Parathyroid adenoma (tissue), 2 donors: ENCODE data around the gene GALNT18.

ENCODE experiments used
- H2AFZ ChIP-seq: fragments of 300-600 bp; sonication (generic); one replicate; pipeline ENCODE4 v1.7.0; 2017; ENCODE audit warnings: antibody characterized with exemption, mild to moderate bottlenecking
- H3K27ac ChIP-seq: fragments of 300-600 bp; sonication (generic); one replicate; pipeline ENCODE4 v1.7.0; 2017
- H3K27me3 ChIP-seq: fragments of 300-600 bp; sonication (generic); one replicate; pipeline ENCODE4 v1.7.0; 2017; ENCODE audit warnings: low read length; ENCODE audit not compliant: control insufficient read depth, insufficient read depth
- H3K36me3 ChIP-seq: fragments of 300-600 bp; sonication (generic); one replicate; pipeline ENCODE4 v1.7.0; 2017; ENCODE audit warnings: low read length; ENCODE audit not compliant: control insufficient read depth, insufficient read depth
- H3K4me1 ChIP-seq: fragments of 300-600 bp; sonication (generic); one replicate; pipeline ENCODE4 v1.7.0; 2017; ENCODE audit warnings: control low read depth
- H3K4me2 ChIP-seq: fragments of 300-600 bp; sonication (generic); one replicate; pipeline ENCODE4 v1.7.0; 2017; ENCODE audit warnings: low read length
- H3K4me3 ChIP-seq: fragments of 300-600 bp; sonication (generic); one replicate; pipeline ENCODE4 v1.7.0; 2017; ENCODE audit warnings: low read depth, low read length
- H3K79me2 ChIP-seq: fragments of 300-600 bp; sonication (generic); one replicate; pipeline ENCODE4 v1.7.0; 2017; ENCODE audit warnings: control low read depth
- H3K9ac ChIP-seq: fragments of 300-600 bp; sonication (generic); one replicate; pipeline ENCODE4 v1.7.0; 2017; ENCODE audit warnings: mild to moderate bottlenecking
- H3K9me3 ChIP-seq: fragments of 300-600 bp; sonication (generic); one replicate; pipeline ENCODE4 v1.7.0; 2017; ENCODE audit warnings: low read length; ENCODE audit not compliant: control insufficient read depth
- TF ChIP-seq, protein P1 (sequence below): fragments of 300-600 bp; sonication (generic); IDR thresholded peaks from one replicate; pipeline ENCODE4 v1.7.0; 2017; ENCODE audit warnings: antibody characterized with exemption, mild to moderate bottlenecking
- donor health status: primary hyperparathyroidism.

GALNT18 gene

DNA sequence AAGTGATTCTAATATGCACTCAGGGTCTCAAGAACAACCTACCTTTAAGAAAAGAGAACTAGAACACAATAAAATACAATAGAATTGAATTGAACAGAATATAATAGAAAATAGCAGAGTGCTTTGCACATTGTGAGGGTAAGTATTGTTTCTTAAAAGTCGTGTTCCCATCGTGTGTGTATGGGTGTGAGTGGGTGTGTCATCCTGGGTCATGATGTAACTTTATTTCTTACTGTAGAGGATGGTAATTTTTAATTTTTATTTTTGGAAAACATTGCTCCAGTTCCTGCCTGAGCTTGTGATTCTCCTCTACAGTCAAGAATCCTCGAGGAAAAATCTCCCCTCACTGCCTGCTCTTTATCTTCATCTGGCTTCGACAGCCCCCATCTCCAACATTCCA, 193.1 kb downstream of the GALNT18 start:
- Histone ChIP-seq H3K36me3 (no peaks in the 10 kb centered on the region), H3K9ac (no peak overlapping the region), H3K27me3 (no peaks in the 10 kb centered on the region), H3K27ac (no peak overlapping the region), H3K4me2 (no peak overlapping the region), H3K4me3 (no peak overlapping the region), H3K9me3 (no peaks in the 10 kb centered on the region), H3K4me1 (no peaks in the 10 kb centered on the region), H2AFZ (no peak overlapping the region), H3K79me2 (no peaks in the 10 kb centered on the region)
- TF ChIP-seq, protein P1, sequence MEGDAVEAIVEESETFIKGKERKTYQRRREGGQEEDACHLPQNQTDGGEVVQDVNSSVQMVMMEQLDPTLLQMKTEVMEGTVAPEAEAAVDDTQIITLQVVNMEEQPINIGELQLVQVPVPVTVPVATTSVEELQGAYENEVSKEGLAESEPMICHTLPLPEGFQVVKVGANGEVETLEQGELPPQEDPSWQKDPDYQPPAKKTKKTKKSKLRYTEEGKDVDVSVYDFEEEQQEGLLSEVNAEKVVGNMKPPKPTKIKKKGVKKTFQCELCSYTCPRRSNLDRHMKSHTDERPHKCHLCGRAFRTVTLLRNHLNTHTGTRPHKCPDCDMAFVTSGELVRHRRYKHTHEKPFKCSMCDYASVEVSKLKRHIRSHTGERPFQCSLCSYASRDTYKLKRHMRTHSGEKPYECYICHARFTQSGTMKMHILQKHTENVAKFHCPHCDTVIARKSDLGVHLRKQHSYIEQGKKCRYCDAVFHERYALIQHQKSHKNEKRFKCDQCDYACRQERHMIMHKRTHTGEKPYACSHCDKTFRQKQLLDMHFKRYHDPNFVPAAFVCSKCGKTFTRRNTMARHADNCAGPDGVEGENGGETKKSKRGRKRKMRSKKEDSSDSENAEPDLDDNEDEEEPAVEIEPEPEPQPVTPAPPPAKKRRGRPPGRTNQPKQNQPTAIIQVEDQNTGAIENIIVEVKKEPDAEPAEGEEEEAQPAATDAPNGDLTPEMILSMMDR = no peak

DNA sequence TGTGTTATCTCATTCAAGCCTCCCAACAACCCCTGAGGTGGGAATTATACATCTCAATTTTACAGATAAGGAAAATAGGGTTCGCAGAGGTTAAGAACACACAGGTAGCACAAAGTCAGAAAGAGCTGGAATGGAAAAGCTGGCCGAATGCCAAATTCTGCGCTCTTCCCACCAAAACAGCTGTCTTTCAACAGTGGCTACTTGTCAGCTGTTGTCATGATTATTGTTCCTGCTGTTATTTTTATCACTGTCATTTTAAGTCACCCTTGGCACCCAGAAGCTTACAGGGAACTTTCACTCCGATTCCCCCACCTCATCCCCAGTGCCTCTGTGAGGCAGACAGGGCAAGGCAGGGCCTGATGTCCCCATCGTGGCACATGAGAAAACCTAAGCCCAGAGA, 194.3 kb downstream of the GALNT18 start:
- TF ChIP-seq, protein P1 = no peak
- H3K27ac ChIP-seq = no peak overlapping the region
- no peaks in the 10 kb centered on the region for H3K27me3 ChIP-seq
- no peak overlapping the region for H3K4me3 ChIP-seq
- no peaks in the 10 kb centered on the region for H3K4me1 ChIP-seq
- H3K9me3 ChIP-seq = no peaks in the 10 kb centered on the region
- H2AFZ ChIP-seq = no peak overlapping the region
- no peaks in the 10 kb centered on the region for H3K79me2 ChIP-seq
- H3K9ac ChIP-seq = no peak overlapping the region
- no peaks in the 10 kb centered on the region for H3K36me3 ChIP-seq
- no peak overlapping the region for H3K4me2 ChIP-seq

DNA sequence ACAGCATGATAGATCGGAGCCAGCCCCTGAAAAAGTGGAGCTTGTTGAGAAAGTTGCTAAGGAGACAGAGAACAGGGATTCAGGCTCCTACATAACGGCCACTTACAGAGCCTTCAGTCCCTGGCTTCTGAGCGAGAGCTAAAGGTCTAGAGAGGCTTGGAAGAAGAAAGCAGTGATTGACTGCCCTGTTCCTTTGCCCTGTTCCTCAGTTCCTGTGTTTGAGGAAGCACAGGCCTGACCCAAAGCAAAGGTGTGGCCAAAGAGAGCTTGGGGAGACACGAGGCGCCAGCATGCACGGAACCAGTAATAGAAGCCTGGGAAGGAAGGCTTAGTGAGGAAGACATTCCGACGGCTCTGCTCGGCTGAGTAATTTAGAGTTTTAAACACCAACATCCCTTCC, 194.7 kb downstream of the GALNT18 start:
- Histone ChIP-seq H3K9ac (no peak overlapping the region), H3K9me3 (no peaks in the 10 kb centered on the region), H3K4me2 (no peak overlapping the region), H3K27me3 (no peaks in the 10 kb centered on the region), H2AFZ (no peak overlapping the region), H3K27ac (no peak overlapping the region), H3K4me3 (no peak overlapping the region), H3K36me3 (no peaks in the 10 kb centered on the region), H3K79me2 (no peaks in the 10 kb centered on the region), H3K4me1 (no peaks in the 10 kb centered on the region)
- TF ChIP-seq, protein P1 = no peak

DNA sequence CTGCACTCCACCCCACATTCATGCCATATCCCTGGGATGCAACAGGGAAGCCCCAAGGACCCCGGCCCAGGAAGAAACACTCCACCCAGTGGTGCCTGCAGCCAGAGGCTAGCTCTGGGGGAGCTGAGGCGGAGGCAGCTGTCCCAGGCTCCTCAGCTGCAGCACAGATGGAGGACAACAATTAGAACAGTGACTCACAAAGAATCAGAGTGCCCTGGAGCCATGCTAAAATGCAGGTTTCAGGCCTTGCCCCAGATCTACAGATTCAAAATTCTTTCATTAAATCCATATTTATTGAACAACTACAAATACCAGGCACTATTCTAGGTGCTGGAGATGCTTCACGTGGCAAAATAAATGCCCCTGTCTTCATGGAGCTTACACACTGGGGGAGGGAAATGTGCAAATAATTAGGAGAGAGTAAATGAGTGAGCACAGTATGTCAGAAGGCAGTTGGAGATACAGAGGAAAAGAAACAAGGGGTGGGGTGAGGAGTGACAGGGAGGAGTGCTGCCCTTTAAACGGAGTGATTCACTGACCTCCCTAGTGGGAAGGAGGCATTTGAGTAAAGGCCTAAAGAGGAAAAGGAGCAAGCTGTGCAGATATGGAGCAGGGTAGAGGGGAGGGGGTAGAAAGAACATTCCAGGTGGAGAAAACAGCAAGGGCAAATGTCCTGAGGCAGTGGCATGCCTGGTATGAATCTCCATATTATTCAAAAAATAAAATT, 195.4 kb downstream of the GALNT18 start:
- Histone ChIP-seq H2AFZ (no peak overlapping the region), H3K27ac (no peak overlapping the region), H3K79me2 (no peaks in the 10 kb centered on the region), H3K4me1 (no peaks in the 10 kb centered on the region), H3K4me2 (no peak overlapping the region), H3K36me3 (no peaks in the 10 kb centered on the region), H3K9me3 (no peaks in the 10 kb centered on the region), H3K27me3 (no peaks in the 10 kb centered on the region), H3K4me3 (no peak overlapping the region), H3K9ac (no peak overlapping the region)
- TF ChIP-seq, protein P1 = no peak

DNA sequence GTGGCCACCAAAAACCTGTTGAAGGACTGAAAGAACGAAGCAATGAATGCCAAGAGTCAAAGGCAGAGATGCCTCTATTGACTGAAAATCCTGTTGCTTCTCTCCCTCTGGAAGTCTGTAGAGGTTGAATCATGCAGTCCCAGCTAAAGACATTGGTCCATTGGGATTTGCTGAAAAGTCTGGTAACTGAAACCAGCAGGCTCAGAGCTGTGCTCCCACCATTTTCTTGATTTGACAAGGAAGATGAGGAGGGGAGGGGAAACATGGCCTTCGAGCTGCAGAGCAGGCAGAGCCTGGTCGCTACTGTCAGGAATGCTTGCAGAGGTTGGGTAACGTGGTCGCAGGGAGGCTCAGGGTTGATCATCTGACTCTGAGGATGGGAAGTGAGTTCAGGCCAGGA, 196.0 kb downstream of the GALNT18 start:
- H2AFZ ChIP-seq = no peak overlapping the region
- H3K4me2 ChIP-seq = no peak overlapping the region
- no peaks in the 10 kb centered on the region for H3K36me3 ChIP-seq
- H3K79me2 ChIP-seq = no peaks in the 10 kb centered on the region
- H3K4me1 ChIP-seq = peaks cover 6% of the 10 kb centered on the region
- H3K4me3 ChIP-seq = no peak overlapping the region
- no peaks in the 10 kb centered on the region for H3K27me3 ChIP-seq
- no peaks in the 10 kb centered on the region for H3K9me3 ChIP-seq
- TF ChIP-seq, protein P1 = no peak
- H3K27ac ChIP-seq = no peak overlapping the region
- no peak overlapping the region for H3K9ac ChIP-seq
